Uterus (tissue), 4 donors: ENCODE data around the gene KRT78. TPM values are rescaled to one million over a fixed set of nuclear protein-coding genes. Genes with fewer than 3 reads are reported as not detected.

Experiments
- DNase-seq, 2 donors: peaks; one replicate each; pipeline ENCODE4 v3.0.0-alpha.2; 2019 to 2020
- H3K27ac ChIP-seq, 2 donors: fragments of 200-600 bp; sonication (generic); 1 replicate in 1 of 2; 2 replicates in 1 of 2; pipeline ENCODE4 v1.5.1; 2016 to 2018
- H3K27me3 ChIP-seq, 2 donors: fragments of 200-600 bp; sonication (generic); one replicate each; pipeline ENCODE4 v1.5.1; 2018 to 2019; ENCODE audit warnings: control low read depth in 1 of 2
- H3K36me3 ChIP-seq, 2 donors: fragments of 200-600 bp; sonication (generic); one replicate each; pipeline ENCODE4 v1.5.1; 2019; ENCODE audit warnings: control low read depth in 1 of 2
- H3K4me1 ChIP-seq, 2 donors: fragments of 200-600 bp; sonication (generic); one replicate each; pipeline ENCODE4 v1.5.1; 2018 to 2019; ENCODE audit warnings: control low read depth in 1 of 2
- H3K4me3 ChIP-seq, 2 donors: fragments of 200-600 bp; sonication (generic); 1 replicate in 1 of 2; 2 replicates in 1 of 2; pipeline ENCODE4 v1.5.1; 2018 to 2019; ENCODE audit warnings: mild to moderate bottlenecking in 1 of 2
- H3K9me3 ChIP-seq, 2 donors: fragments of 200-600 bp; sonication (generic); one replicate each; pipeline ENCODE4 v1.5.1; 2019; ENCODE audit warnings: control low read depth in 1 of 2
- CTCF ChIP-seq, 4 experiments: fragments of 200-600 bp in 2 of 4; fragments of 450-650 bp in 2 of 4; sonication (generic) in 2 of 4; IDR thresholded peaks; one replicate each; pipeline ENCODE4 v1.5.1; 2016 to 2019; ENCODE audit warnings: antibody characterized with exemption in 4 of 4, mild to moderate bottlenecking in 2 of 4, moderate library complexity in 1 of 4
- POLR2A ChIP-seq, 2 donors: fragments of 450-650 bp; IDR thresholded peaks; one replicate each; pipeline ENCODE4 v1.6.1; 2016; ENCODE audit warnings: antibody characterized with exemption in 2 of 2, mild to moderate bottlenecking in 1 of 2, moderate library complexity in 1 of 2
- intact Hi-C: fragments of 100-400 bp; cut with DNase I; formaldehyde crosslinking; loops from one replicate; pipeline ENCODE4 v1.15.1; 2023; ENCODE audit warnings: low total_unique reads
- total RNA-seq, 4 donors: library from RNA; depleted of rRNA in 3 of 4; stranded (reverse); fragments of >200 nt in 3 of 4; gene quantifications; one replicate each; pipeline versions ENCODE4 v1.1.0 to v1.2.4, GENCODE V29; 2014 to 2023
- donor health status: DM: yes; HTN: yes; CAD: no.

The KRT78 gene
- total RNA-seq, 4 donors from 2014 or later = not detected

DNA sequence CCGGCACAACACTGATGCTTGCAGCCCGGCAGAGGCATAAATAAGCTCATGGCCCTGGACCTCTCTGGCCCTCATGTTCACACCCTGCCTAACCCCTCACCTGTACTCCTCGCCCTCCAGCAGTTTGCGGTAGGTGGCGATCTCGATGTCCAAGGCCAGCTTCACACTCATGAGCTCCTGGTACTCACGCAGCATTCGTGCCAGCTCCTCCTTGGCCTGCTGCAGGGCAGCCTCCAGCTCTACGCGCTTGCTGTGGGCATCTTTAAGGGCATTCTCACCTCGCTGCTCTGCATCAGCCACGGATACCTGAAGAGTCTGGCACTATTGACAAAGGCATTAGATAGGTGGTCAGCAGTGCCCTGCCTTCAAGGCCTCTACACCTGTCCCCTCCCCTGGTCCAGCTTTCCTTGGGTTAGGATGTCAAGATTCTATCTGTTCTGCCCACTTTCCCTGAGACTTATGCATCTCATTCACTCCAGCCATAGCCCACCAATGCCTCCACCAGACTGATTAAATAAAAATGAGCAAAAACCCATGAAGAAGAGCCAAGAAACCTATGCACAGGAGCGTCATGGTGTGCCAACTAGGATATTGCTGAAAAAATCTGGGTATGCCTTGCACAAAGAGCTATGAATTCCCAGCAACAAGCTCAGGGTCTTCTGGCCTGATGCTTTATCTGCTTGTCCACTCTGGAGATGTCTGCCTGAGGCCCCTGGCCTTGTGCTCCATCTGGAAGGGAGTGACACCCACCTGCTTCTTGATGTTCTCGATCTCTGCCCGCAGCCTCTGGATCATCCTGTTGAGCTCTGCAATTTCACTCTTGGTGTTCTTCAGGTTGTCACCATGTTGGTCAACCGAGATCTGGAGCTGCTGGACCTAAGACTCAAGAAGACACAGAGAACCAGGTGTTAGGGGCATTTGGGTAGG is 41.0 kb downstream of the KRT78 start:
- Histone ChIP-seq H3K27ac (no peak overlapping the region), H3K36me3 (no peaks in the 10 kb centered on the region), H3K9me3 (no peaks in the 10 kb centered on the region), H3K4me1 (no peaks in the 10 kb centered on the region), H3K27me3 (no peaks in the 10 kb centered on the region), H3K4me3 (no peak overlapping the region)
- TF ChIP-seq CTCF (IDR thresholded peaks at IDR 0.05) (no peak), POLR2A (IDR thresholded peaks at IDR 0.05) (no peak)
- no peak for DNase-seq
- intact Hi-C loops = no loop called here

DNA sequence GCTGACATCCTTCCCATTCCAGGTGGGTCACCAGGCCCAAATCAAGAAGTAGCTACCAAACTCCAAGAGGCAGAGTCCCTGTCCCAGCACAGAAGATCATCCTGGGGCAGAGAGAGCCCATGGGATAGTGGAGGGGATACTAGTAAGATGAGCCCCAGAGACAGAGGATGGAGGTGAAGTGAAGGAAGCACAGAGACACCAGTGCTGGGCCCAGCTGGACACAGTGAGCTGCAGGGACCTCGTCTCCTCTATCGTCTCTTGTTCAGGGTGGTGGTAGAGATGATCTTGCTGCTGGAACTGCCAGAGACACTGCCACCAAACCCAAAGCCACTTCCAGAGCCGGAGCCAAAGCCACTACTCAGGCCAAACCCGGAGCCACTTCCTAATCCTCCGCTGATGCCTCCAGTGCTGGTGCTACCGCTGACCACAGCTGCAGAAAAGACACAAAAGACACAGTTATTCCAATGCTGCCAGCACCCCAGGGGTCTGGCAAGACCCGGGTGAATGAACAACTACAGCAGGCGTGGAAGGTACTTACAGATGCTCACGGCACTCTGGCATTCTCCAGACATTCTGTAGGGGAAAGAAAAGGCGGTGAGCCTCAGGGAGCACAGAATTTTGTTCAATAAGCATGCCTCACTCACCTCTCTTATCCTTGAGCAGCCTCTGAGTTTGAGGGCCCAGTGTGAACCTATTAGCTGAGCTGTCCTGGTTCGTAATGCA is 41.8 kb downstream of the KRT78 start:
- TF ChIP-seq CTCF (IDR thresholded peaks at IDR 0.05) = no peak
- TF ChIP-seq POLR2A (IDR thresholded peaks at IDR 0.05) = no peak
- intact Hi-C loops = no loop called here
- no peak for DNase-seq

DNA sequence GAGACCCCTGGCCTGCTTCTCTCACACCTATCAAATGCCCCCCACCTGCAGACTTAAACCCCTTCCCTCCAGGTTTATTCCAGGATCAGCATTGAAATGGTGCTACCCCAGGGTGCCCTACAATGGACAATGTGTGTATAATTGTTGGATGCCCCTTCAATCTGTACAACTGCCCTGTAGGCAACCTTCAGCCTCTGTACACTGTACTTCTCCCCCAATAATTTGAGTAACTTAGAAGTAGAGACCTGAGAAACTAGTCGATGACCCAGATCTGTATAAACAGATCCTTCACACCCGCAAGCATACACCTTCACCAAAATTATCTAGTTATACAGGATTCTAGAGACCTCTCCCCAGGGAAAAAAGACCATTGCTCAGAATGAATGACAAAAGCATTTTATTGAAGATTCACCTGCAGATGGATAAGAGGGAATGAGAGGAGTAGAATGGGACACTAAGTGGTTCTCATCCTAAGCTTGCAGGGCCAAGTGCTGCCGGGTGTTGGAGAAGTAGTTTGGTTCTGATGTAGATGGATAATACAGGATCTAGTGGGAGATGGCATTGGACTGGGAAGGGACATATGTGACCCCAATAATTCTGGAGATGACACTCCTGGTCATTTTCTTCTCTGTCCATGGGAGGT is 42.5 kb downstream of the KRT78 start:
- Histone ChIP-seq H3K9me3 (no peaks in the 10 kb centered on the region), H3K36me3 (no peaks in the 10 kb centered on the region), H3K4me1 (no peaks in the 10 kb centered on the region), H3K4me3 (no peak overlapping the region), H3K27me3 (no peaks in the 10 kb centered on the region), H3K27ac (no peak overlapping the region)
- intact Hi-C loops = no loop called here
- no peak for TF ChIP-seq CTCF (IDR thresholded peaks at IDR 0.05)
- TF ChIP-seq POLR2A (IDR thresholded peaks at IDR 0.05) = no peak
- no peak for DNase-seq

More for the DNA sequence above, 41.8 kb downstream of the KRT78 start:
- Histone ChIP-seq H3K4me1 (no peaks in the 10 kb centered on the region), H3K4me3 (no peak overlapping the region), H3K9me3 (no peaks in the 10 kb centered on the region), H3K27me3 (no peaks in the 10 kb centered on the region), H3K36me3 (no peaks in the 10 kb centered on the region), H3K27ac (no peak overlapping the region)

GRCh38 chr12:52805739-52806138 is 43.1 kb downstream of the KRT78 start:
- Histone ChIP-seq H3K9me3 (no peaks in the 10 kb centered on the region), H3K27me3 (no peaks in the 10 kb centered on the region), H3K4me1 (no peaks in the 10 kb centered on the region), H3K27ac (no peak overlapping the region), H3K4me3 (no peak overlapping the region), H3K36me3 (no peaks in the 10 kb centered on the region)
- intact Hi-C loops = no loop called here
- no peak for DNase-seq
- no peak for TF ChIP-seq CTCF (IDR thresholded peaks at IDR 0.05)
- no peak for TF ChIP-seq POLR2A (IDR thresholded peaks at IDR 0.05)
